ENCODE data around the gene ASCL2.

Gene ASCL2

GRCh38 chr11:2223153-2223794 is 47.1 kb downstream of the ASCL2 start:
- H3K36me3 Mint-ChIP-seq (ENCODE audit: low read depth) = no peaks in the 10 kb centered on the region
- peaks cover 16% of the 10 kb centered on the region for H3K27me3 Mint-ChIP-seq (ENCODE audit: low read depth)
- H3K4me3 Mint-ChIP-seq = no peak overlapping the region
- no peak for TF ChIP-seq CTCF (IDR thresholded peaks at IDR 0.05; ENCODE audit: unreplicated experiment in 3 of 3)
- no peaks in the 10 kb centered on the region for H3K4me1 Mint-ChIP-seq
- no peak overlapping the region for H3K27ac Mint-ChIP-seq
- peaks cover 36% of the 10 kb centered on the region for H3K9me3 Mint-ChIP-seq

GRCh38 chr11:2222451-2222850 is 47.9 kb downstream of the ASCL2 start:
- no peak for TF ChIP-seq CTCF (IDR thresholded peaks at IDR 0.05; ENCODE audit: unreplicated experiment in 3 of 3)
- no peaks in the 10 kb centered on the region for H3K36me3 Mint-ChIP-seq (ENCODE audit: low read depth)
- peaks cover 21% of the 10 kb centered on the region for H3K27me3 Mint-ChIP-seq (ENCODE audit: low read depth)
- H3K9me3 Mint-ChIP-seq = peaks cover 35% of the 10 kb centered on the region
- no peak overlapping the region for H3K4me3 Mint-ChIP-seq
- no peaks in the 10 kb centered on the region for H3K4me1 Mint-ChIP-seq
- no peak overlapping the region for H3K27ac Mint-ChIP-seq

GRCh38 chr11:2221591-2221990 is 48.8 kb downstream of the ASCL2 start:
- no peaks in the 10 kb centered on the region for H3K36me3 Mint-ChIP-seq (ENCODE audit: low read depth)
- H3K4me3 Mint-ChIP-seq = no peak overlapping the region
- peaks cover 32% of the 10 kb centered on the region for H3K9me3 Mint-ChIP-seq
- no peak overlapping the region for H3K27ac Mint-ChIP-seq
- H3K4me1 Mint-ChIP-seq = no peaks in the 10 kb centered on the region
- peaks cover 21% of the 10 kb centered on the region for H3K27me3 Mint-ChIP-seq (ENCODE audit: low read depth)
- no peak for TF ChIP-seq CTCF (IDR thresholded peaks at IDR 0.05; ENCODE audit: unreplicated experiment in 3 of 3)

GRCh38 chr11:2221024-2221423 is 49.4 kb downstream of the ASCL2 start:
- Mint-ChIP-seq H3K4me1 (no peaks in the 10 kb centered on the region), H3K36me3 (ENCODE audit: low read depth) (no peaks in the 10 kb centered on the region), H3K4me3 (no peak overlapping the region), H3K9me3 (peaks cover 32% of the 10 kb centered on the region), H3K27ac (no peak overlapping the region), H3K27me3 (ENCODE audit: low read depth) (peaks cover 21% of the 10 kb centered on the region)
- no peak for TF ChIP-seq CTCF (IDR thresholded peaks at IDR 0.05; ENCODE audit: unreplicated experiment in 3 of 3)

GRCh38 chr11:2220173-2220771 is 50.1 kb downstream of the ASCL2 start:
- Mint-ChIP-seq H3K27ac (no peak overlapping the region), H3K4me3 (no peak overlapping the region), H3K36me3 (ENCODE audit: low read depth) (no peaks in the 10 kb centered on the region), H3K9me3 (peaks cover 27% of the 10 kb centered on the region), H3K4me1 (no peaks in the 10 kb centered on the region), H3K27me3 (ENCODE audit: low read depth) (peaks cover 20% of the 10 kb centered on the region)
- no peak for TF ChIP-seq CTCF (IDR thresholded peaks at IDR 0.05; ENCODE audit: unreplicated experiment in 3 of 3)
